Measurements from ENCODE around the gene CDH23.

The CDH23 gene

DNA sequence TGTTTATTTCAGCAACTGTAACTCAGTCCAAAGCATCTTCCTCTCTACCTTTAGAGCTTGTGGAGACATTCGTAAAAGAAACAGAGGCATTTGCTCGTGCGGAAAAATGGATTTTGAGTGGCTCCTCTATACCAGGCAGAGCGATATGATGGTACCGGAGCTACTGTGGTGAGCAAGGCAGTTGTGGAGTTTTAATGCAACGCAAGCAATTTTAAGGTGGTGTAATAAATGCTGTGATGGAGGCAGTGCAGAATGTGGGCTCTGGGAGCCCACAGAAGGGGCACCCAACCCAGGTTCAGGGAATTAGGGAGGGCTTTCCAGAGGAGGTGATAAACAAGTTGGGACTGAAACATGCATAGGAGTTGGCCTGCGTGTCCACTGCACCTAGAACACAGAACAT lies 149.5 kb downstream of the CDH23 start:
- TF ChIP-seq RARB (CRISPR knock-in tag; IDR thresholded peaks at IDR 0.05) (no peak), TOX (CRISPR knock-in tag; IDR thresholded peaks at IDR 0.05; ENCODE audit: borderline replicate concordance) (no peak), POU6F1 (CRISPR knock-in tag; IDR thresholded peaks at IDR 0.05; ENCODE audit: borderline replicate concordance, low read depth) (no peak), SNAI2 (CRISPR knock-in tag; IDR thresholded peaks at IDR 0.05) (no peak), ZFP30 (CRISPR knock-in tag; IDR thresholded peaks at IDR 0.05) (no peak), ARNTL (CRISPR knock-in tag; IDR thresholded peaks at IDR 0.05; ENCODE audit: borderline replicate concordance, low read depth) (no peak), CSDC2 (CRISPR knock-in tag; IDR thresholded peaks at IDR 0.05) (no peak), GLIS3 (CRISPR knock-in tag; IDR thresholded peaks at IDR 0.05) (no peak), ZFP3 (CRISPR knock-in tag; IDR thresholded peaks at IDR 0.05) (no peak), ESRRG (CRISPR knock-in tag; IDR thresholded peaks at IDR 0.05) (no peak), PPARA (CRISPR knock-in tag; IDR thresholded peaks at IDR 0.05; ENCODE audit: borderline replicate concordance) (no peak), TCF4 (CRISPR knock-in tag; IDR thresholded peaks at IDR 0.05; ENCODE audit: borderline replicate concordance) (no peak), BACH2 (CRISPR knock-in tag; IDR thresholded peaks at IDR 0.05; ENCODE audit: borderline replicate concordance) (no peak), ZNF8 (CRISPR knock-in tag; IDR thresholded peaks at IDR 0.05) (no peak), ZNF70 (CRISPR knock-in tag; IDR thresholded peaks at IDR 0.05) (no peak), TSHZ2 (CRISPR knock-in tag; IDR thresholded peaks at IDR 0.05) (no peak), ZNF565 (CRISPR knock-in tag; conservative IDR thresholded peaks at IDR 0.05; ENCODE audit: low read depth) (no peak), OSR1 (CRISPR knock-in tag; IDR thresholded peaks at IDR 0.05) (no peak)
- TF ChIP-seq, protein P1, sequence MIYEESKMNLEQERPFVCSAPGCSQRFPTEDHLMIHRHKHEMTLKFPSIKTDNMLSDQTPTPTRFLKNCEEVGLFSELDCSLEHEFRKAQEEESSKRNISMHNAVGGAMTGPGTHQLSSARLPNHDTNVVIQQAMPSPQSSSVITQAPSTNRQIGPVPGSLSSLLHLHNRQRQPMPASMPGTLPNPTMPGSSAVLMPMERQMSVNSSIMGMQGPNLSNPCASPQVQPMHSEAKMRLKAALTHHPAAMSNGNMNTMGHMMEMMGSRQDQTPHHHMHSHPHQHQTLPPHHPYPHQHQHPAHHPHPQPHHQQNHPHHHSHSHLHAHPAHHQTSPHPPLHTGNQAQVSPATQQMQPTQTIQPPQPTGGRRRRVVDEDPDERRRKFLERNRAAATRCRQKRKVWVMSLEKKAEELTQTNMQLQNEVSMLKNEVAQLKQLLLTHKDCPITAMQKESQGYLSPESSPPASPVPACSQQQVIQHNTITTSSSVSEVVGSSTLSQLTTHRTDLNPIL (CRISPR knock-in tag; IDR thresholded peaks at IDR 0.05; ENCODE audit: low read depth), result no peak
- ATAC-seq, result no peak

- TF ChIP-seq CSRNP3 (CRISPR knock-in tag; IDR thresholded peaks at IDR 0.05) (no peak), POU6F1 (CRISPR knock-in tag; IDR thresholded peaks at IDR 0.05; ENCODE audit: borderline replicate concordance, low read depth) (no peak), CSDC2 (CRISPR knock-in tag; IDR thresholded peaks at IDR 0.05) (no peak), ISL1 (CRISPR knock-in tag; IDR thresholded peaks at IDR 0.05) (no peak), ZNF8 (CRISPR knock-in tag; IDR thresholded peaks at IDR 0.05) (no peak), ZNF565 (CRISPR knock-in tag; conservative IDR thresholded peaks at IDR 0.05; ENCODE audit: low read depth) (no peak), SNAI2 (CRISPR knock-in tag; IDR thresholded peaks at IDR 0.05) (no peak), GLIS3 (CRISPR knock-in tag; IDR thresholded peaks at IDR 0.05) (no peak), ZNF70 (CRISPR knock-in tag; IDR thresholded peaks at IDR 0.05) (no peak), BACH2 (CRISPR knock-in tag; IDR thresholded peaks at IDR 0.05; ENCODE audit: borderline replicate concordance) (no peak), ZFP30 (CRISPR knock-in tag; IDR thresholded peaks at IDR 0.05) (no peak), ZC3H10 (CRISPR knock-in tag; IDR thresholded peaks at IDR 0.05) (no peak)
These were observed 150.6 kb downstream of the CDH23 start for GRCh38 chr10:71547312-71547711.

More at GRCh38 chr10:71547312-71547711, 150.6 kb downstream of the CDH23 start:
- no peak for ATAC-seq
